Psoas muscle (tissue), 8 donors: ENCODE results near the gene EFCAB11. TPM values are rescaled to one million over a fixed set of nuclear protein-coding genes. Genes with fewer than 3 reads are reported as not detected.

Experiments used
- ATAC-seq, 4 donors: fragments of 200-7000 bp; cut with Tn5 transposase; one replicate each; pipeline ENCODE4 v1.9.1; 2020; ENCODE audit warnings: moderate library complexity in 3 of 4, mild to moderate bottlenecking in 2 of 4
- DNase-seq, 2 donors: peaks; one replicate each; pipeline ENCODE4 v3.0.0-alpha.2; 2020
- H3K27ac ChIP-seq: fragments of 200-600 bp; one replicate; pipeline ENCODE4 v1.8.0; 2022
- H3K27me3 ChIP-seq, 3 donors: fragments of 200-600 bp in 1 of 3; one replicate each; pipeline versions ENCODE4 v1.6.1 to v1.8.0; 2013 to 2022; ENCODE audit warnings: low read length in 2 of 3, mild to moderate bottlenecking in 2 of 3, moderate library complexity in 1 of 3; ENCODE audit not compliant: insufficient read depth in 3 of 3
- H3K36me3 ChIP-seq, 2 donors: fragments of 200-600 bp in 1 of 2; one replicate each; pipeline versions ENCODE4 v1.6.1 to v1.8.0; 2013 to 2022; ENCODE audit warnings: low read depth in 1 of 2, mild to moderate bottlenecking in 1 of 2, moderate library complexity in 1 of 2; ENCODE audit not compliant: insufficient read depth in 1 of 2
- H3K4me1 ChIP-seq: fragments of 200-600 bp; one replicate; pipeline ENCODE4 v1.8.0; 2022
- H3K4me3 ChIP-seq: fragments of 200-600 bp; one replicate; pipeline ENCODE4 v1.8.0; 2022; ENCODE audit warnings: mild to moderate bottlenecking
- H3K9me3 ChIP-seq: fragments of 200-600 bp; one replicate; pipeline ENCODE4 v1.8.0; 2022
- CTCF ChIP-seq: fragments of 200-600 bp; IDR thresholded peaks from one replicate; pipeline ENCODE4 v1.8.0; 2022; ENCODE audit warnings: antibody characterized with exemption
- WGBS, 3 donors: extraction: QIAGEN DNeasy Blood & Tissue Kit; methylation state at CpG; one replicate each; pipeline versions ENCODE4 v1.1.6 to v1.1.7; 2013; 5-methylcytosine and 5-hydroxymethylcytosine counted together
- intact Hi-C, 2 donors: fragments of 100-400 bp; cut with DNase I; formaldehyde crosslinking; loops; one replicate each; pipeline versions ENCODE4 v1.11.0 to v1.14.2; 2022
- polyA plus RNA-seq, 3 donors: library from polyadenylated mRNA; stranded (reverse); fragments of 200-250 nt; gene quantifications; one replicate each; pipeline ENCODE4 v1.2.3, GENCODE V29; 2013
- total RNA-seq, 4 donors: library from RNA; stranded (reverse); fragmentation: NEBNext Ultra II Directional in 2 of 4; extraction: Animal tissue kit (Norgen Biotek cat#: 25700) in 2 of 4; gene quantifications; one replicate each; pipeline versions ENCODE4 v1.2.1 to v1.2.4, GENCODE V29; 2021 to 2023
- donor health status: healthy with polysubstance abuse.
- donor health status: DM: no; HTN: no; CAD: no; lungs with moderate emphysema.
- donor health status: Bipolar disorder and iron deficiency.
- donor health status: healthy.
- donor health status: DM: yes; HTN: yes; CAD: no.
- donor health status: DM: no; HTN: no; CAD: no.
- donor health status: DM: no; HTN: no; CAD: no.
- donor health status: DM: yes; HTN: yes; CAD: no.

The EFCAB11 gene
- total and polyA plus RNA-seq, 7 donors = 0.59 to 5.3 (median 2.4) TPM

- Histone ChIP-seq H3K4me3 (no peak overlapping the region), H3K27ac (no peak overlapping the region), H3K9me3 (no peaks in the 10 kb centered on the region), H3K36me3 (no peaks in the 10 kb centered on the region), H3K4me1 (peaks cover 6% of the 10 kb centered on the region), H3K27me3 (no peaks in the 10 kb centered on the region)
- intact Hi-C loops = no loop called here
- TF ChIP-seq CTCF = no peak
- ATAC-seq (no peak), DNase-seq (no peak)
Observed at GRCh38 chr14:89906000-89906399, 48.5 kb downstream of the EFCAB11 start.

GRCh38 chr14:89903340-89903952 is 51.1 kb downstream of the EFCAB11 start:
- intact Hi-C loops = no loop called here
- Histone ChIP-seq H3K9me3 (no peaks in the 10 kb centered on the region), H3K27ac (no peak overlapping the region), H3K4me1 (peaks cover 6% of the 10 kb centered on the region), H3K27me3 (no peaks in the 10 kb centered on the region), H3K36me3 (no peaks in the 10 kb centered on the region), H3K4me3 (no peak overlapping the region)
- TF ChIP-seq CTCF = no peak
- ATAC-seq (no peak), DNase-seq (no peak)
- 55 to 65% (median 57%) methylated on average over 4 of the region's 4 CpGs for WGBS, 3 donors

- TF ChIP-seq CTCF = no peak
- WGBS, 3 donors = 49 to 57% (median 49%) methylated on average over 4 of the region's 4 CpGs
- no peak for DNase-seq
- intact Hi-C loops = no loop called here
- no peaks in the 10 kb centered on the region for H3K9me3 ChIP-seq
- H3K4me3 ChIP-seq = no peak overlapping the region
- H3K27ac ChIP-seq = no peak overlapping the region
- H3K36me3 ChIP-seq = no peaks in the 10 kb centered on the region
- peaks cover 6% of the 10 kb centered on the region for H3K4me1 ChIP-seq
- H3K27me3 ChIP-seq = no peaks in the 10 kb centered on the region
- no peak for ATAC-seq
Observed at GRCh38 chr14:89902881-89903280, 51.6 kb downstream of the EFCAB11 start.

- peaks cover 6% of the 10 kb centered on the region for H3K4me1 ChIP-seq
- intact Hi-C loops = no loop called here
- ATAC-seq (no peak), DNase-seq (no peak)
- no peaks in the 10 kb centered on the region for H3K36me3 ChIP-seq
- H3K27ac ChIP-seq = no peak overlapping the region
- no peak overlapping the region for H3K4me3 ChIP-seq
- TF ChIP-seq CTCF = no peak
- H3K27me3 ChIP-seq = no peaks in the 10 kb centered on the region
- 83 to 92% (median 90%) methylated on average over 4 of the region's 4 CpGs for WGBS, 3 donors
- H3K9me3 ChIP-seq = peaks cover 6% of the 10 kb centered on the region
Observed at GRCh38 chr14:89900802-89901201, 53.7 kb downstream of the EFCAB11 start.
